Prostate gland (tissue), 2 donors: ENCODE measurements around the gene FBXO3. TPM values are rescaled to one million over a fixed set of nuclear protein-coding genes. Genes with fewer than 3 reads are reported as not detected.
A peak's percentile ranks its signal among the peaks of the same experiment; 100 is the strongest.

ENCODE experiments used
- DNase-seq: peaks from one replicate; pipeline ENCODE4 v3.0.0-alpha.2; 2019; ENCODE audit warnings: low spot score
- H3K27ac ChIP-seq, 2 donors: fragments of 200-600 bp; sonication (generic); 2 replicates each; pipeline ENCODE4 v1.5.1; 2017 to 2019
- H3K27me3 ChIP-seq: fragments of 200-600 bp; sonication (generic); replicated peaks from 2 replicates; pipeline ENCODE4 v1.5.1; 2019; ENCODE audit not compliant: insufficient read depth
- H3K36me3 ChIP-seq, 2 donors: fragments of 200-600 bp; sonication (generic); 1 replicate in 1 of 2; 2 replicates in 1 of 2; pipeline versions ENCODE4 v1.5.1 to v1.8.1; 2017 to 2019
- H3K4me1 ChIP-seq: fragments of 200-600 bp; sonication (generic); replicated peaks from 2 replicates; pipeline ENCODE4 v1.5.1; 2019
- H3K4me3 ChIP-seq, 2 donors: fragments of 200-600 bp; sonication (generic); 2 replicates each; pipeline ENCODE4 v1.5.1; 2017 to 2019
- H3K9me3 ChIP-seq: fragments of 200-600 bp; sonication (generic); 2 replicates; pipeline ENCODE4 v1.5.1; 2017
- CTCF ChIP-seq, 4 experiments: fragments of 200-600 bp in 2 of 4; fragments of 450-650 bp in 2 of 4; sonication (generic) in 2 of 4; IDR thresholded peaks; 1 replicate in 3 of 4; 2 replicates in 1 of 4; pipeline ENCODE4 v1.5.1; 2016 to 2019; ENCODE audit warnings: antibody characterized with exemption in 4 of 4, mild to moderate bottlenecking in 2 of 4, moderate library complexity in 2 of 4
- POLR2A ChIP-seq: fragments of 450-650 bp; IDR thresholded peaks from one replicate; pipeline ENCODE4 v1.6.1; 2016; ENCODE audit warnings: antibody characterized with exemption, mild to moderate bottlenecking
- POLR2AphosphoS5 ChIP-seq: sonication (generic); formaldehyde crosslinking; IDR thresholded peaks from one replicate; pipeline ENCODE4 v1.6.1; 2017; ENCODE audit warnings: antibody characterized with exemption
- WGBS: methylation state at CpG from one replicate; pipeline ENCODE4 v1.1.5; 2018; 5-methylcytosine and 5-hydroxymethylcytosine counted together
- intact Hi-C: fragments of 100-400 bp; cut with DNase I; formaldehyde crosslinking; loops from one replicate; pipeline ENCODE4 v1.14.2; 2022
- total RNA-seq, 2 donors: library from RNA; depleted of rRNA; stranded (reverse); fragments of >200 nt; gene quantifications; one replicate each; pipeline ENCODE4 v1.1.0, GENCODE V29; 2016

Gene FBXO3
- total RNA-seq, 2 donors from 2014 or later = 24.5 to 45.0 TPM

GRCh38 chr11:33743291-33743690 is 31.0 kb downstream of the FBXO3 start:
- intact Hi-C loops = no loop called here

GRCh38 chr11:33742249-33742851 is 32.0 kb downstream of the FBXO3 start:
- no peaks in the 10 kb centered on the region for H3K27me3 ChIP-seq
- no peak overlapping the region for H3K4me3 ChIP-seq
- H3K27ac ChIP-seq = no peak overlapping the region
- WGBS = 78% methylated on average over 3 of the region's 3 CpGs
- intact Hi-C loops = no loop called here
- no peaks in the 10 kb centered on the region for H3K9me3 ChIP-seq
- no peak for DNase-seq
- no peaks in the 10 kb centered on the region for H3K36me3 ChIP-seq
- TF ChIP-seq POLR2AphosphoS5 (no peak), CTCF (IDR thresholded peaks at IDR 0.05) (peak in 3 of 4 experiments; percentile 40 to 62 (median 57))
- H3K4me1 ChIP-seq = no peaks in the 10 kb centered on the region

More at GRCh38 chr11:33743291-33743690, 31.0 kb downstream of the FBXO3 start:
- WGBS = 70% methylated on average over 5 of the region's 5 CpGs
- TF ChIP-seq POLR2A = no peak
- no peak for TF ChIP-seq CTCF (IDR thresholded peaks at IDR 0.05)
- TF ChIP-seq POLR2AphosphoS5 = no peak
- no peaks in the 10 kb centered on the region for H3K9me3 ChIP-seq
- no peaks in the 10 kb centered on the region for H3K4me1 ChIP-seq
- no peaks in the 10 kb centered on the region for H3K36me3 ChIP-seq
- no peak for DNase-seq
- no peaks in the 10 kb centered on the region for H3K27me3 ChIP-seq
- H3K4me3 ChIP-seq = no peak overlapping the region
- H3K27ac ChIP-seq = no peak overlapping the region

GRCh38 chr11:33741806-33742205 is 32.5 kb downstream of the FBXO3 start:
- 91% methylated on average over 7 of the region's 7 CpGs for WGBS
- no peaks in the 10 kb centered on the region for H3K9me3 ChIP-seq
- no peaks in the 10 kb centered on the region for H3K4me1 ChIP-seq
- no peaks in the 10 kb centered on the region for H3K36me3 ChIP-seq
- intact Hi-C loops = no loop called here
- no peaks in the 10 kb centered on the region for H3K27me3 ChIP-seq
- no peak overlapping the region for H3K4me3 ChIP-seq
- H3K27ac ChIP-seq = no peak overlapping the region
- no peak for TF ChIP-seq POLR2AphosphoS5
- no peak for TF ChIP-seq CTCF (IDR thresholded peaks at IDR 0.05)
- no peak for DNase-seq

- Histone ChIP-seq H3K4me3 (no peak overlapping the region), H3K9me3 (no peaks in the 10 kb centered on the region), H3K4me1 (no peaks in the 10 kb centered on the region), H3K27me3 (no peaks in the 10 kb centered on the region), H3K27ac (peak overlapping the region in 1 of 2 donors; percentile 91), H3K36me3 (no peaks in the 10 kb centered on the region)
- 58% methylated on average over 3 of the region's 3 CpGs for WGBS
- TF ChIP-seq CTCF (IDR thresholded peaks at IDR 0.05) = no peak
- no peak for TF ChIP-seq POLR2A
- TF ChIP-seq POLR2AphosphoS5 = no peak
- intact Hi-C loops = loop anchor here (5.0 to 10.0 kb wide), 4 partner anchors 40 to 575 kb away; partner anchors contain the start of genes CSTF3 and HIPK3
- no peak for DNase-seq
Observed at GRCh38 chr11:33737362-33737821, 36.9 kb downstream of the FBXO3 start.

- no peaks in the 10 kb centered on the region for H3K4me1 ChIP-seq
- WGBS = under 1% methylated on average over 48 of the region's 48 CpGs
- intact Hi-C loops = loop anchor here (5.0 to 10.0 kb wide), 4 partner anchors 41 to 574 kb away; partner anchors contain the start of genes CSTF3 and HIPK3
- peak within 1 kb of the TSS; percentile 68 to 81 for H3K4me3 ChIP-seq
- H3K36me3 ChIP-seq = no peaks in the 10 kb centered on the region
- H3K9me3 ChIP-seq = no peaks in the 10 kb centered on the region
- H3K27ac ChIP-seq = peak within 1 kb of the TSS; percentile 88 to 91
- TF ChIP-seq CTCF (IDR thresholded peaks at IDR 0.05) = peak in 1 of 4 experiments; percentile 9
- peak; percentile 97 for TF ChIP-seq POLR2A
- TF ChIP-seq POLR2AphosphoS5 = peak; percentile 93
- DNase-seq = peak; percentile 96
- no peaks in the 10 kb centered on the region for H3K27me3 ChIP-seq
Observed at GRCh38 chr11:33736148-33736812, 38.0 kb downstream of the FBXO3 start, which contains the start of gene CD59. CD59 (minus strand) TSS chr11:33736423; CDS start chr11:33722445, 13,978 bp downstream.
